GM23338 (cell line): Measurements from ENCODE around the gene SORCS2. TPM values are rescaled to one million over a fixed set of nuclear protein-coding genes. Genes with fewer than 3 reads are reported as not detected.

Experiments
- ATAC-seq: fragments of 200-7000 bp; cut with Tn5 transposase; 3 replicates; pipeline ENCODE4 v1.9.1; 2020
- DNase-seq: peaks from one replicate; pipeline ENCODE4 v3.0.0-alpha.2; 2015; ENCODE audit warnings: low spot score
- H2AFZ ChIP-seq: fragments of 200-600 bp; sonication (generic); 2 replicates; pipeline ENCODE4 v1.8.0; 2016; ENCODE audit warnings: antibody characterized with exemption, mild to moderate bottlenecking, moderate library complexity
- H3F3A ChIP-seq: fragments of 200-600 bp; sonication (generic); replicated peaks from 2 replicates; pipeline ENCODE4 v1.8.0; 2017; ENCODE audit warnings: antibody characterized with exemption, mixed run types, low read depth
- H3K27ac ChIP-seq: fragments of 200-600 bp; sonication (generic); 2 replicates; pipeline ENCODE4 v1.6.1; 2016; ENCODE audit warnings: low read depth
- H3K27me3 ChIP-seq: fragments of 200-600 bp; sonication (generic); 2 replicates; pipeline ENCODE4 v1.8.0; 2016; ENCODE audit warnings: mild to moderate bottlenecking, mixed run types, moderate library complexity; ENCODE audit not compliant: insufficient read depth
- H3K36me3 ChIP-seq: fragments of 200-600 bp; sonication (generic); 2 replicates; pipeline ENCODE4 v1.8.0; 2016; ENCODE audit warnings: mild to moderate bottlenecking; ENCODE audit not compliant: insufficient read depth
- H3K4me1 ChIP-seq: fragments of 200-600 bp; sonication (generic); 2 replicates; pipeline ENCODE4 v1.8.0; 2016; ENCODE audit warnings: mild to moderate bottlenecking, moderate library complexity; ENCODE audit not compliant: insufficient read depth
- H3K4me2 ChIP-seq: fragments of 200-600 bp; sonication (generic); 2 replicates; pipeline ENCODE4 v1.7.1; 2017; ENCODE audit warnings: mixed run types
- H3K4me3 ChIP-seq: fragments of 200-600 bp; sonication (generic); 2 replicates; pipeline ENCODE4 v1.6.1; 2016; ENCODE audit warnings: mixed run types
- H3K79me2 ChIP-seq: fragments of 200-600 bp; sonication (generic); replicated peaks from 2 replicates; pipeline ENCODE4 v1.8.0; 2017; ENCODE audit warnings: mild to moderate bottlenecking; ENCODE audit not compliant: insufficient read depth
- H3K9me2 ChIP-seq: fragments of 200-600 bp; sonication (generic); 2 replicates; pipeline ENCODE4 v1.8.0; 2017; ENCODE audit not compliant: insufficient read depth
- H4K20me1 ChIP-seq: fragments of 200-600 bp; sonication (generic); replicated peaks from 2 replicates; pipeline ENCODE4 v1.8.0; 2017; ENCODE audit warnings: mild to moderate bottlenecking; ENCODE audit not compliant: insufficient read depth
- H3K27ac Mint-ChIP-seq: 2 replicates; pipeline ENCODE4 v1.8.0; 2020; ENCODE audit warnings: inconsistent platforms, mild to moderate bottlenecking, moderate library complexity, mixed read lengths
- H3K27me3 Mint-ChIP-seq: 3 replicates; pipeline ENCODE4 v1.8.0; 2022; ENCODE audit warnings: low read depth, mild to moderate bottlenecking, moderate library complexity, mixed read lengths, inconsistent platforms; ENCODE audit not compliant: insufficient read depth, poor library complexity
- H3K36me3 Mint-ChIP-seq: 3 replicates; pipeline ENCODE4 v1.8.0; 2021; ENCODE audit warnings: low read depth, mild to moderate bottlenecking, inconsistent platforms, moderate library complexity, mixed read lengths
- H3K4me1 Mint-ChIP-seq: 3 replicates; pipeline ENCODE4 v1.8.0; 2020; ENCODE audit warnings: mild to moderate bottlenecking, inconsistent platforms, mixed read lengths
- H3K4me3 Mint-ChIP-seq: 3 replicates; pipeline ENCODE4 v1.8.0; 2021; ENCODE audit warnings: moderate library complexity, mild to moderate bottlenecking, inconsistent platforms, mixed read lengths
- H3K9me3 Mint-ChIP-seq: 3 replicates; pipeline ENCODE4 v1.8.0; 2020; ENCODE audit warnings: moderate library complexity, mild to moderate bottlenecking, inconsistent platforms, mixed read lengths
- CREB1 ChIP-seq: fragments of 250-450 bp; sonication (Bioruptor Pico); IDR thresholded peaks from 2 replicates; pipeline ENCODE4 v1.5.0; 2020; ENCODE audit warnings: low read depth, mild to moderate bottlenecking, moderate library complexity
- EZH2 ChIP-seq: fragments of 200-600 bp; sonication (generic); IDR thresholded peaks from one replicate; pipeline ENCODE4 v1.8.0; 2017; ENCODE audit warnings: antibody characterized with exemption, mild to moderate bottlenecking, low read depth; ENCODE audit not compliant: unreplicated experiment
- JUNB ChIP-seq: IDR thresholded peaks from one replicate; pipeline ENCODE4 v1.6.1; 2016; ENCODE audit warnings: antibody characterized with exemption; ENCODE audit not compliant: unreplicated experiment
- STAT1 ChIP-seq: IDR thresholded peaks from one replicate; pipeline ENCODE4 v1.6.1; 2016; ENCODE audit warnings: antibody characterized with exemption; ENCODE audit not compliant: unreplicated experiment
- ZNF114 ChIP-seq: fragments of 250-450 bp; sonication (Bioruptor Pico); IDR thresholded peaks from 2 replicates; pipeline ENCODE4 v1.5.0; 2020; ENCODE audit warnings: mild to moderate bottlenecking, moderate library complexity
- ZNF462 ChIP-seq: fragments of 250-450 bp; sonication (Bioruptor Pico); IDR thresholded peaks from 2 replicates; pipeline ENCODE4 v1.5.0; 2020; ENCODE audit warnings: mild to moderate bottlenecking, moderate library complexity
- polyA plus RNA-seq: library from polyadenylated mRNA; unstranded; fragments of >200 nt; fragmentation: Nextera tagmentation; extraction: Ambion mirVana; gene quantifications from 2 replicates; pipeline ENCODE4 v1.2.1, GENCODE V29; 2016
- total RNA-seq: library from RNA; depleted of rRNA; stranded (reverse); fragments of >200 nt; shearing (Covaris generic); gene quantifications from 2 replicates; pipeline ENCODE4 v1.2.3, GENCODE V29; 2014

The SORCS2 gene
- total and polyA plus RNA-seq, 2 experiments from 2014 or later = 0.47 to 2.4 TPM

GRCh38 chr4:7598939-7599790, 406.8 kb downstream of the SORCS2 start:
- no peak for ATAC-seq
- H3K27me3 Mint-ChIP-seq = peaks cover 21% of the 10 kb centered on the region
- Histone ChIP-seq H3K4me1 (peaks cover 21% of the 10 kb centered on the region), H3K36me3 (no peaks in the 10 kb centered on the region), H3K27ac (no peak overlapping the region), H3K4me3 (no peak overlapping the region), H3F3A (no peaks in the 10 kb centered on the region), H3K79me2 (no peaks in the 10 kb centered on the region), H3K4me2 (no peak overlapping the region), H3K9me2 (no peaks in the 10 kb centered on the region), H3K27me3 (no peaks in the 10 kb centered on the region), H4K20me1 (no peaks in the 10 kb centered on the region), H2AFZ (no peak overlapping the region)
- TF ChIP-seq EZH2 (no peak), ZNF114 (CRISPR knock-in tag) (no peak), CREB1 (no peak), ZNF462 (CRISPR knock-in tag) (no peak), STAT1 (no peak), JUNB (no peak)
- peaks cover 15% of the 10 kb centered on the region for H3K36me3 Mint-ChIP-seq
- H3K27ac Mint-ChIP-seq = no peak overlapping the region
- peaks cover 26% of the 10 kb centered on the region for H3K4me1 Mint-ChIP-seq
- H3K9me3 Mint-ChIP-seq = peaks cover 25% of the 10 kb centered on the region
- DNase-seq = no peak
- H3K4me3 Mint-ChIP-seq = no peak overlapping the region
